Activated CD4-positive, alpha-beta T cell treated with anti-CD3 and anti-CD28 coated beads, Interleukin-2, amount 50 U/mL, for 4 hours (primary cell): Measurements from ENCODE around the gene TRIM36.

Experiments used
- DNase-seq, 2 experiments: peaks; one replicate each; pipeline ENCODE4 v3.0.0-alpha.2; 2020

TRIM36 gene

DNA sequence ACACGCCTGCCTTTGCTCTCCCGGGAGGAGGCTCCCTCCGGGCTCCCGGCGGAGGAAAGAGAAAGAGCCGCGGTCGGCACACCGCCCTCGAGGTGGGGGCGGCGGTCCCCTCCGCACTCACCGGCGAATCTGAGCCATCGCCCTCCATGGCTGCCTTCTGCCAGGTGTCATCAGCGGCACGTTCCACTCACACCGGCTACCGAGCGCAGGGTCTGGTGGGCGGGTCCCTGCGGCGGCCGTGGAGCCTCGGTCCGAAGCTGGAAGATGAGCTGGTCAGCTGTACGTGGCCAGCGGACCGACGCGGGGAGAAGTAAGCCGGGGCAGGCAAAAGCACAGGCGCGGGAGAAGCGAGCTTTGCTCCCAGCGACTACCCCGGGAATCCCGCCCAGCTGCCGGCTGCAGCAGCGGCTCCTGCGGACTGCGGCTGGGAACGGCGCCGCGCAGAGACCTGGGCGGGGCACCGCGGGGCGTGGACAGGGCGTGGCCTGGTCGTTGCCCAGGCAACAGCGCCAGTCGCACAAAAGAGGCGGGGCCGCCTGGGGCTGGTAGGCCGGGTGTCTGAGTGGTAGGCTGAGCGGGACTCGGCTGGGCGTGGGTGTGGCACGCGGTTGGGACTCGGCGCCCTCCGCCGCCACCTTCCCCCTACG, at the start of gene TRIM36:
TSS of gene TRIM36 (minus strand) at position 422 of the 647 bp plus-strand sequence. CDS start at position 148, 274 bp downstream.
- peak; percentile 79 to 85 for DNase-seq

DNA sequence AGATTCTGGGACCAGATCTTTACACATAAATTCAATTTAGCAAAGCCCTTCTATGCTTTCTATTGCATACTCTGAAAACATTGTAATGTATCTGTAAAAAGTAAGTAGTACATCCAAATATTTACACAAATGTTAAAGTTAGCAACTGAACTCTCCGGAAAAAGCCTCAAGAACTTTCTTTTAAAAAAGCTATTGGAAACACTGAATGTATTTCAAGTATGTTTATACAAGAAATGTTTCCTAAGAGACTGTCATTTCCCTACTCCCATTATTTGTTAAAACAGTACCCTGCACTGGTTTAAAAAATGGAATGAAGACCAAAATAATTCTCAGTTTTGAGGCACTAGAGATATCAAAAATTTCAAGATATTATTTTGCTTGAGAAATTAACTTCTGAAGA, 44.8 kb upstream of the TRIM36 start:
- no peak for DNase-seq

GRCh38 chr5:115209279-115209678, 39.6 kb upstream of the TRIM36 start:
- no peak for DNase-seq

DNA sequence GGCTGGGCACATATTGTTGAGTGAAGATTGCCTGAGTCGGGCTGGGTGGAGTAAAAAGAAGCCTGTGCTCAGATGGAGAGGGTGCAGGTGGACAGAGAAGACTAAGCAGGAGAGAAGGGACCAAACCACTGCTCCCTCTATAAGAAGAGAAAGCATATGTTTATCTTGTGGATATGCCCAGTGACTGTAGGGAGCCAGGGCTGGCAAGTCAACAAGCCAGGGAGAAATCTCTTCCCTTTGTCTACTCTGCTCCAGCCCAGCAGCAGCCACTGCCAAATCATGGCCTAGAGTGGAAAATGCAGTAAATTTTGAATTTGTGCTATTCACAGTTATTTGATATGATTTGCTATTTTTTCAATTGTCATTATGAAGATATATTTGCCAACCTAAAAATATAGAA, 33.2 kb upstream of the TRIM36 start:
- DNase-seq, result no peak

GRCh38 chr5:115196161-115196560, 26.5 kb upstream of the TRIM36 start:
- DNase-seq, result no peak

- no peak for DNase-seq
Observed at GRCh38 chr5:115194676-115195075, 25.0 kb upstream of the TRIM36 start.

- no peak for DNase-seq
Observed at GRCh38 chr5:115193295-115193694, 23.6 kb upstream of the TRIM36 start.

DNA sequence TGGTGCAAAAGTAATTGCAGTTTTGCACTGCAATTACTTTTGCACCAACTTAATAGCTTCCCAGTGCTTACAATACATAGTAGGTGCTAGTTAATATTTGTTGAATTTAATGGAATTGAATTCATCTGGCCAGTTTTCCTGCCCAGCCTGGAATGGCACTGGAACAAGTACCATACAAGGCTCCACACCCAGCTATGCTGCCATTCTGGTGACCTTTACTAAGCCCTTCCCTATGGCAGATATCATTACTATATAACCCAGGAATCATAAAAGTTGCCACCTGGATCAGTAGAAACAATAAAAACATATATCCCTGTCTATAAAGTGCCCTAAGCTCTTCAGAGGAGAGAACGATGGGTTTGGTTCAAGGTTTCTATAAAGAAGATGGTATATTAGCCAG, 22.4 kb upstream of the TRIM36 start:
- no peak for DNase-seq

DNA sequence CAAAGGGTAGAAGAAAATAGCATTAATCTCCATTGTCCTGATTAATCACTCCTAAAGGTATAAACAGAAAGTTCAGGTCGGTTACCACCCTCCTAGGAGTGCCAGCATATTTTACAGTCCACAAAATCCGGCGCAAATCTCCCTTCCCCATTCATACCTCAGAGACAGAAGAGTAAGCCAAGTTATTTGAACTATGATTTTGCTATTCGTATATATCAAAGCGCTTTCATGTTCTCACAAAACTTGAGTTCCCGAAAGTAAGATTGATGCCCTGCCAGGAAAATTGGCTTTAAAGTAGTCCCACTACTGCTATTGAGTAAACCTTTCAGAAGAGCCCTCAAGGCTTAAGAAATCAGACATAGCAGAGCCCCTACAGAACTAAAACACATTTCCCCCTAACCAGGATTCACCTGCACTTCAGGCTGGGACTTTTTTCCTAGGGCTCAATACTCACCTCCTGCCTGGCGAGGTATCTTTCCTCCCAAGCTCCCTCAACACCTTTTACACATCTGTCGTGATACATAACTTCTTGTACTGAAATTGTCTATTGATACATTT, 21.8 kb upstream of the TRIM36 start:
- DNase-seq, result no peak

- DNase-seq, result no peak
Observed at GRCh38 chr5:115190388-115190787, 20.7 kb upstream of the TRIM36 start.

GRCh38 chr5:115189866-115190265, 20.2 kb upstream of the TRIM36 start:
- DNase-seq, result no peak

DNA sequence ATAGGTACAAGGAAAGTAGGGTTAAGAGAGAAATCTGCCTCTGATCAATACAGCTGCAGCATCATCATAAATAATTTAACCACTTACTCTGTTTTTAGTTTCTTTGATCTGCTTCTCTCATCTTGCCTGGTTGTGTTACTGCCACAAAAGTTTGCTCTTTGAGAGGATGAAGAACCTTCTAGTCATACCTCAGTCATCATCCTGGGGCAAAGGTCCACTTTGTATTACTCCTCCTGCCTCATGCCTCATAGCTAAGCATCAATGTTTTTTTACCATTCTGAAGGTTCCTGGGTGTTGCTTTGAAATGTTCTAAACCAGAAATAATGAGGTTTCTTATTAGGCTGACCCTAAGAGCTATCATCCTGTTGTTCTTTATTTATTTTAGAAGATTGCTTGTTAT, 17.1 kb upstream of the TRIM36 start:
- DNase-seq, result no peak

DNA sequence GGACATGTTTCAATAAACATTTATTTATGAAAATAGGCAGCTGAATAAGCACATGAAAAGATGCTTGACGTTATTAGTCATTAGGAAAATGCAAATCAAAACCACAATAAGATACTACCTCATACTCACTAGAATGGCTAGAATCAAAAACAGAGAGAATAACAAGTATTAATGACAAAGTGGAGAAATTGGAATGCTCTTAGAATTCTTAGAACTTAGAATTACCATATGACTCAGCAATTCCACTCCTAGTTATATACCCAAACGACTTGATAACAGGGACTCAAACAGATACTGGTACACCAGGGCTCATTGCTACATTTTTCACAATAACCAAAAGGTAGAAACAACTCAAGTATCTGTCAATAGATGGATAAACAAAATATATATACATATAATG, 15.1 kb upstream of the TRIM36 start:
- DNase-seq, result no peak

- DNase-seq, result no peak
Observed at GRCh38 chr5:115181757-115182156, 12.0 kb upstream of the TRIM36 start.

GRCh38 chr5:115180165-115180709, 10.5 kb upstream of the TRIM36 start:
- peak in 1 of 2 experiments; percentile 15 for DNase-seq

DNA sequence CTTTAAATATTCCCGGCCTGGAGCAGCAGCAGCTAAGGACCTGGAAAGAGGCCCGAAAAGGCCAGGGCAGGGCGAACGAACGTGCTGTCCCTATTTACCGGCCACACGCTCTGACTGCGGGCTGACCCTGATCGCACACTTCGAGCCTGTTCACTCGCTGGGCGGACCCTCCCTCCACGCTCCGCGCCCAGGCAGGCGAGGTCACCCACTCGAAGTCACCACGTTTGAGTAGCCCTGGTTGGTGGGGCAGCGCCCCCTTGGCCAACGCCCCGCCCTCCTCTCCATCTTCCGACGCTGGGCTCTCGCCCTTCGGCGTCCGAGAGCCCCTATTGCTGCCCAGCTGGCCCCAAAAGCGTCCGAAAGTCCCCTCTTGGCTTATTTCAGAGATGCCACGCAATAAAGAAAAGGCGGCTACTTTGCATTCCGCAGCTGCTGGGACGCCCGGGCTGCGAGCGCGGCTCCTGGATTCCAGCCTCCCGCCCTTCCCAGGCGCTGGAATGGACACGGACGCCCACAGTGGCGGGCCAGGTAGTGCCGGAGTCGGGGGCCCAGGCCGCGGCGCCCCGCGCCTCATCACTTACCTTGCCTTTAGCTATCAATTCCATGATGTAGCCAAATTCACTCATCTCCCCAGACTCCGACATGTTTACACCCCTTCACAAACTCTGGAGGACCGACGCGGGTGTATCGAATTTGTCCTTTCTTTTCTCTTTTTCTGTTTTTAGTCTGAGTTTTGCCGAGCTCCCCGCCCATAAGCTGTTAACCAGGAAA, 9.9 kb upstream of the TRIM36 start:
- DNase-seq, result no peak

GRCh38 chr5:115179030-115179393, 9.3 kb upstream of the TRIM36 start:
- no peak for DNase-seq

DNA sequence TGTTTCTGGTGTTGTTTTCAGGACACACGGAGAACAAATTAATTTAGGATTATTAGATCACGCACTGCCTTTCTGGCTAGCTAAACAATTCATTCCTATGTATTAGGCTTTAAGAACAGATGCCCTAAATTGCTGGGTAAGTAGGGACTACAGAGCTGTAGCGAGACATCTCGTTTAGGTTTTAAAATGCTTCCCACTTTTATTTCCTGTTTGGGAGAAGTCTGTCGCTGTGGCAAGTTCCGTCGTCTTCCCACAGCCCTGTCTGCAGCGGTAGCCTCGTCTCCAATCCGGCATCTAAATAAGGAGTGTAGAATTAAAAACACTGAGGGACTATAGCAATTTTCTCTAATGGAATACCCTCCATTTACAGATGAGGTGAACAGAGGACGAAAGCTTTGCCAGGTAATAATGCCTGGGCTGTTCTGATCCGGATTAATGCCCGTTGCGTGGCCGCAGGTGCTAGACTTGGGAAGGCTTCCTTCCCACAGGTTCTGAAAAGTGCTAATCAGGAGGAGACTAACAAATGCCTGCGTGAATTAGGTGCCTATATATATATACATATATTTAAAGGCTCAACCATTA, 1.3 kb upstream of the TRIM36 start:
- no peak for DNase-seq

- no peak for DNase-seq
Observed at GRCh38 chr5:115170134-115170928, 623 bp upstream of the TRIM36 start.

DNA sequence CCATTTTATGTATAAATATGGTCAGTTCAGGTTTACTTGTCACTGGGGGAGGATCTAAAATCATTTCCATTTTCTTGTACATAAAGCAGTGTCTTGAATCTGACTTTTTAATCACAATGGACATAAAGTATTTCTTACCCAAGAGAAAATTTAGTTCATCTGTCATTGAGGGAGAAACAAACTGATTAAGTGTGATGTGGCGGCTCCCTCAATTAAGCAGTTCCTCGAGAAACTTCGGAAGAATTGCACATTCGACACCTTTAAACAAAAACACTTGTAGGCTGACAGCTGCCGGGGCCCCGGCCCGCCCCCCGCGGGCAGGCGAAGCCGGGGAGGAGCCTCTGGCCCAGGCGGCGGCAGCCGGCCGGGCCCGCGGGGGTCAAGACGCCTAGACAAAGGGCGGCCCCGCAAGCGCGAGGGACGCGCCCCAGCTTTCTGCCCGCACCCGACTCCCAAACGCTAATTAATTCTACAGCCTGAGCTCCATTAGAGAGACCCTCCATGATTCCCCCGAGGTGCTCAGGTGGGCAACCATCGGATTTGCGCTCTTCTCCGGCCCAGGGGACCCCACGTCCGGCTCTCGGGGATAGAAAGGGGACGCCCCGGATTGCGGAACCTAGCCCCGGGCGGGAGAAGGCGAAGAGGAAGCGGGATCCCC, 750 bp downstream of the TRIM36 start:
- no peak for DNase-seq

- no peak for DNase-seq
Observed at GRCh38 chr5:115166744-115167393, 2.8 kb downstream of the TRIM36 start.

DNA sequence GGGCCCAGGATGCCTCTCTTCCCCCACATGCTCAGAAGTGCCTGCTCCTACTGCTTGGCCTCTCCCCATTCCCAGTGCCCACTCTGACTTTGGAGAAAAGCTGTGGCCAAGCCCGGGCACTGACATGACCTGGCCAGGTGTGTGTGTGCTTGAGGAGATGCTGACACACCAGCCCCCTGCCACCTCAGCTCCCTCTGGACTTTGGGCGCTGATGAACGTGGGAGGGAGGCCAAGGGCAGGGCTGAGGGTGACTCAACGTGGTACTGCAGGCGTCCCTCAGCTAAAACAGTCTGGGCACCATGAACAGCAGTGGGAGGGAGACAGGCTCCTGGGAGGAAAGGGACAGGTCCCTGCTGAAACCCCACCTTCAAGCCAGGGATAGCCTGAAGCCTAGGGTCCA, 3.9 kb downstream of the TRIM36 start:
- DNase-seq, result no peak
